Progenitor cell of endocrine pancreas (in vitro differentiated cells): Measurements from ENCODE around the gene REXO2. TPM values are rescaled to one million over a fixed set of nuclear protein-coding genes. Genes with fewer than 3 reads are reported as not detected.

Experiments used
- DNase-seq: peaks from one replicate; pipeline ENCODE4 v3.0.0; 2021; ENCODE audit warnings: low spot score; ENCODE audit not compliant: unreplicated experiment
- H3K27ac Mint-ChIP-seq: 2 replicates; pipeline ENCODE4 v1.8.0; 2021; ENCODE audit warnings: mild to moderate bottlenecking, moderate library complexity, mixed read lengths
- H3K27me3 Mint-ChIP-seq: 2 replicates; pipeline ENCODE4 v1.8.0; 2021; ENCODE audit warnings: mixed read lengths
- H3K36me3 Mint-ChIP-seq: 2 replicates; pipeline ENCODE4 v1.8.0; 2022; ENCODE audit warnings: mixed read lengths; ENCODE audit not compliant: insufficient read depth
- H3K4me1 Mint-ChIP-seq: 2 replicates; pipeline ENCODE4 v1.8.0; 2021; ENCODE audit warnings: low read depth, mixed read lengths
- H3K4me3 Mint-ChIP-seq: 2 replicates; pipeline ENCODE4 v1.8.0; 2021; ENCODE audit warnings: low read depth, mild to moderate bottlenecking, moderate library complexity, mixed read lengths
- H3K9me3 Mint-ChIP-seq: 2 replicates; pipeline ENCODE4 v1.8.0; 2021; ENCODE audit warnings: low read depth, mixed read lengths
- CTCF ChIP-seq: fragments of 200-600 bp; sonication (generic); IDR thresholded peaks from one replicate; pipeline ENCODE4 v1.5.0; 2021; ENCODE audit warnings: antibody characterized with exemption, mild to moderate bottlenecking; ENCODE audit not compliant: unreplicated experiment
- long read RNA-seq: library from polyadenylated mRNA; unstranded; transcript quantifications from one replicate; pipeline ENCODE4 v2.0.0, GENCODE V29; 2020
- total RNA-seq: library from RNA; stranded (reverse); gene quantifications from 2 replicates; pipeline ENCODE4 v1.2.1, GENCODE V29; 2021

Gene REXO2
- 51.3 and 54.7 TPM in 2 replicates for total RNA-seq
- long read RNA-seq, transcript REXO2-215 (3 exons, 848 nt) = minor isoform, 5 of 36 reads
- long read RNA-seq, transcript REXO2-220 (7 exons, 1,158 nt) = major isoform, 12 of 36 reads
- long read RNA-seq, transcript REXO2-214 (2 exons, 552 nt) = minor isoform, 10 of 36 reads
- long read RNA-seq, partial matches to known transcripts = 3 of 36 reads
- long read RNA-seq, other reads (novel, unspliced or antisense) = 3 of 36 reads

GRCh38 chr11:114439229-114440120, at the start of gene REXO2:
Gene REXO2 (plus strand): TSS chr11:114439467. CDS start chr11:114439529, 62 bp downstream.
- H3K4me1 Mint-ChIP-seq = peaks cover 36% of the 10 kb centered on the region
- H3K36me3 Mint-ChIP-seq = peaks cover 2% of the 10 kb centered on the region
- no peaks in the 10 kb centered on the region for H3K9me3 Mint-ChIP-seq
- no peaks in the 10 kb centered on the region for H3K27me3 Mint-ChIP-seq
- peak; percentile 43 for TF ChIP-seq CTCF
- DNase-seq = peak; percentile 86
- peak within 1 kb of the TSS; percentile 96 for H3K4me3 Mint-ChIP-seq
- peak within 1 kb of the TSS; percentile 96 for H3K27ac Mint-ChIP-seq

- TF ChIP-seq CTCF = no peak
- no peaks in the 10 kb centered on the region for H3K9me3 Mint-ChIP-seq
- H3K27me3 Mint-ChIP-seq = no peaks in the 10 kb centered on the region
Measured at GRCh38 chr11:114392735-114393667, 46.3 kb upstream of the REXO2 start.

DNA sequence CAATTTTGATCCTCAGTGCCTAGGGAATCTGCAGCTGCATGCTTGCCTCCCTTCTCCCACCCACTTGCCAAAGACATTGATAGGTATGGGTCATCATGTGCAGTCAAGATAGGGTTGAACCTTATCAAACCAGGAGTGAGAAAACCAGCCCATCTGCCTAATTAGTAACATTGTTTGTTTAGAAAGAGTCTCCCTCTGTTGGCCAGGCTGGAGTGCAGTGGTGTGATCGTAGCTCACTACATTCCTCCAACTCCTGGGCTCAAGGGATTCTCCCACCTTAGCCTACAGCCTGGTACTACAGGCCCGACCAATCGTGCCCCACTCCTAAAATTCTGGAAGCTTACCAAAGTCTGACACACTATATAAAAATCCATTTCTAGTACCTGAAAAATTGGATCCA, 43.5 kb upstream of the REXO2 start:
- no peaks in the 10 kb centered on the region for H3K9me3 Mint-ChIP-seq
- no peak overlapping the region for H3K27ac Mint-ChIP-seq
- DNase-seq = no peak
- no peaks in the 10 kb centered on the region for H3K27me3 Mint-ChIP-seq
- H3K36me3 Mint-ChIP-seq = no peaks in the 10 kb centered on the region
- peaks cover 16% of the 10 kb centered on the region for H3K4me1 Mint-ChIP-seq
- TF ChIP-seq CTCF = peak; percentile 19
- H3K4me3 Mint-ChIP-seq = no peak overlapping the region

More at GRCh38 chr11:114392735-114393667, 46.3 kb upstream of the REXO2 start:
- DNase-seq = no peak
- H3K4me1 Mint-ChIP-seq = peaks cover 4% of the 10 kb centered on the region
- no peak overlapping the region for H3K4me3 Mint-ChIP-seq
- H3K27ac Mint-ChIP-seq = no peak overlapping the region
- H3K36me3 Mint-ChIP-seq = no peaks in the 10 kb centered on the region

DNA sequence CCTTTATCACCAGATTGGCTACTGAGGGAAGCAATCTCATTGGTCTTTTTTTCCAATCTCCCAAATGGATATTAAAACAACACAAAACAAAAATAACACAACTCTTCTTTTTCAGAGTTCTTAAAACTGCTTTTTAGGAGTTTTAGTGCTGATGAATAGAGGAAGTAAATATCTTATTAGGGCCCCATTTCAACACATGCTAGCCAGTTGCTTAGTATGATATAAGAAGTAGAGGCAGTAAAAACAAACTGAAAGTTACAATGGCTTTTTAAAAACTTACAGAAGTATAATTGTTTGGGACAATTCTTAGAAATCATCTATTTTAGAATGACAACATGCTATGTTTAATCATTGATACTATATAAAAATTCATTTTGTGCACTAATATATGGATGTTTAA, 42.4 kb upstream of the REXO2 start:
- Mint-ChIP-seq H3K36me3 (peaks cover under 1% of the 10 kb centered on the region), H3K27ac (no peak overlapping the region), H3K27me3 (no peaks in the 10 kb centered on the region), H3K4me1 (peaks cover 16% of the 10 kb centered on the region), H3K4me3 (no peak overlapping the region), H3K9me3 (no peaks in the 10 kb centered on the region)
- TF ChIP-seq CTCF = no peak
- no peak for DNase-seq
